HepG2 (cell line): ENCODE results near the gene DTNA. TPM values are rescaled to one million over a fixed set of nuclear protein-coding genes. Genes with fewer than 3 reads are reported as not detected.

Experiments
- CREM ChIP-seq, 2 experiments: sonication (generic) in 1 of 2; formaldehyde crosslinking in 1 of 2; IDR thresholded peaks; 2 replicates each; pipeline versions ENCODE4 v1.4.0 to v1.6.1; 2016 to 2020; ENCODE audit warnings: antibody characterized with exemption in 1 of 2, mild to moderate bottlenecking in 1 of 2, missing genetic modification reagents in 1 of 2
- ERF ChIP-seq: IDR thresholded peaks from 2 replicates; pipeline ENCODE4 v1.6.1; 2018; ENCODE audit warnings: missing biosample characterization, missing genetic modification reagents
- GABPB1 ChIP-seq: IDR thresholded peaks from 2 replicates; pipeline ENCODE4 v1.6.1; 2016; ENCODE audit warnings: mild to moderate bottlenecking, missing genetic modification reagents, moderate library complexity, missing compliant biosample characterization
- HDAC2 ChIP-seq: sonication (generic); formaldehyde crosslinking; IDR thresholded peaks from 2 replicates; pipeline ENCODE4 v1.4.0; 2020; ENCODE audit warnings: missing genetic modification reagents
- IKZF1 ChIP-seq: fragments of 450-650 bp; IDR thresholded peaks from 2 replicates; pipeline ENCODE4 v1.7.1; 2016
- KDM2A ChIP-seq: sonication (generic); formaldehyde crosslinking; IDR thresholded peaks from 2 replicates; pipeline ENCODE4 v1.4.0; 2020; ENCODE audit warnings: low read depth, missing genetic modification reagents, borderline replicate concordance
- MAZ ChIP-seq, 2 experiments: sonication (generic) in 1 of 2; formaldehyde crosslinking in 1 of 2; IDR thresholded peaks; 2 replicates each; pipeline versions ENCODE4 v1.5.0 to v1.6.1; 2012 to 2020; ENCODE audit warnings: low read depth in 2 of 2, mild to moderate bottlenecking in 2 of 2, borderline replicate concordance in 1 of 2, improper control_type of control experiment in 1 of 2, low read length in 1 of 2, missing genetic modification reagents in 1 of 2, moderate library complexity in 1 of 2
- NFE2L2 ChIP-seq: fragments of 150-350 bp; IDR thresholded peaks from 2 replicates; pipeline ENCODE4 v1.6.1; 2014; ENCODE audit warnings: low read length
- RXRB ChIP-seq: IDR thresholded peaks from 2 replicates; pipeline ENCODE4 v1.6.1; 2016; ENCODE audit warnings: borderline replicate concordance, missing genetic modification reagents, missing compliant biosample characterization
- SNAI1 ChIP-seq: sonication (generic); formaldehyde crosslinking; IDR thresholded peaks from 2 replicates; pipeline ENCODE4 v1.5.0; 2020; ENCODE audit warnings: mild to moderate bottlenecking, missing genetic modification reagents, borderline replicate concordance
- SNRNP70 ChIP-seq: fragments of 200-400 bp; formaldehyde crosslinking; IDR thresholded peaks from 2 replicates; pipeline ENCODE4 v1.6.1; 2017; ENCODE audit warnings: mild to moderate bottlenecking, low read depth, low read length, moderate library complexity
- TAF1 ChIP-seq: sonication (generic); formaldehyde crosslinking; IDR thresholded peaks from 2 replicates; pipeline ENCODE4 v1.4.0; 2020; ENCODE audit warnings: missing genetic modification reagents
- XRCC5 ChIP-seq: fragments of 200-400 bp; formaldehyde crosslinking; optimal IDR thresholded peaks from 2 replicates; pipeline ENCODE3; 2017; ENCODE audit warnings: mild to moderate bottlenecking, low read length
- ZNF350 ChIP-seq: sonication (generic); formaldehyde crosslinking; IDR thresholded peaks from 2 replicates; pipeline ENCODE4 v1.4.0; 2020; ENCODE audit warnings: mild to moderate bottlenecking, low read depth, missing genetic modification reagents, borderline replicate concordance
- ZNF574 ChIP-seq: sonication (generic); formaldehyde crosslinking; IDR thresholded peaks from 2 replicates; pipeline ENCODE4 v1.4.0; 2020; ENCODE audit warnings: missing genetic modification reagents
- ZNF597 ChIP-seq: sonication (generic); formaldehyde crosslinking; IDR thresholded peaks from 2 replicates; pipeline ENCODE4 v1.5.0; 2020; ENCODE audit warnings: missing genetic modification reagents
- ZNF644 ChIP-seq: IDR thresholded peaks from 2 replicates; pipeline ENCODE4 v1.6.1; 2016; ENCODE audit warnings: low read depth
- polyA plus RNA-seq, 8 experiments: library from polyadenylated mRNA; depleted of rRNA in 3 of 8; stranded (reverse) in 7 of 8; unstranded in 1 of 8; fragments of >200 nt; fragmentation: Illumina TruSeq in 4 of 8; extraction: Trizol in 4 of 8; gene quantifications; 2 replicates each; pipeline versions ENCODE4 v1.2.1 to v1.2.3, GENCODE V29; 2011 to 2016; ENCODE audit warnings: low read depth in 4 of 8, missing spikeins in 1 of 8, mixed read lengths in 1 of 8; ENCODE audit not compliant: insufficient read depth in 1 of 8
- total RNA-seq, 5 experiments: library from RNA; depleted of rRNA; stranded (reverse); fragments of >200 nt; fragmentation: Illumina TruSeq; extraction: Trizol; gene quantifications; 2 replicates each; pipeline ENCODE4 v1.2.3, GENCODE V29; 2016; ENCODE audit warnings: low read depth in 1 of 5
- TF ChIP-seq, protein P1 (sequence below): sonication (generic); formaldehyde crosslinking; IDR thresholded peaks from 2 replicates; pipeline ENCODE4 v1.4.0; 2020; ENCODE audit warnings: missing genetic modification reagents
- TF ChIP-seq, protein P2 (sequence below): sonication (generic); formaldehyde crosslinking; IDR thresholded peaks from 2 replicates; pipeline ENCODE4 v1.4.0; 2020; ENCODE audit warnings: low read depth, mild to moderate bottlenecking, missing genetic modification reagents
- TF ChIP-seq, protein P3 (sequence below): sonication (generic); formaldehyde crosslinking; IDR thresholded peaks from 2 replicates; pipeline ENCODE4 v1.4.0; 2020; ENCODE audit warnings: missing genetic modification reagents, borderline replicate concordance

The DTNA gene
- total and polyA plus RNA-seq, 2 of the 13 experiments (the other 11 are each of a cell fraction or from before 2014, with no cell fraction given), result 8.5 to 29.0 TPM

- TF ChIP-seq ZNF597 (no peak), XRCC5 (peak; percentile 31), ZNF350 (CRISPR knock-in tag) (no peak), IKZF1 (no peak), ZNF644 (peak; percentile 37; the same call in 1 of the 2 replicates), SNRNP70 (no peak), ZNF574 (CRISPR knock-in tag) (0 out of 2 replicates have a peak, but pooled peaks have one; percentile 24), RXRB (peak; percentile 78), NFE2L2 (no peak), GABPB1 (CRISPR knock-in tag) (peak; percentile 34; the same call in 1 of the 2 replicates), SNAI1 (no peak), KDM2A (CRISPR knock-in tag) (peak; percentile 51; the same call in 1 of the 2 replicates), HDAC2 (CRISPR knock-in tag) (peak; percentile 77; the same call in 1 of the 2 replicates), ERF (CRISPR knock-in tag) (no peak), CREM (IDR thresholded peaks at IDR 0.05) (peak; percentile 73), CREM (CRISPR knock-in tag; IDR thresholded peaks at IDR 0.05) (no peak), TAF1 (peak; percentile 54; the same call in 1 of the 2 replicates), MAZ (IDR thresholded peaks at IDR 0.05; ENCODE audit: borderline replicate concordance, low read depth, low read length) (no peak), MAZ (CRISPR knock-in tag; IDR thresholded peaks at IDR 0.05; ENCODE audit: low read depth) (no peak)
- TF ChIP-seq, protein P1, sequence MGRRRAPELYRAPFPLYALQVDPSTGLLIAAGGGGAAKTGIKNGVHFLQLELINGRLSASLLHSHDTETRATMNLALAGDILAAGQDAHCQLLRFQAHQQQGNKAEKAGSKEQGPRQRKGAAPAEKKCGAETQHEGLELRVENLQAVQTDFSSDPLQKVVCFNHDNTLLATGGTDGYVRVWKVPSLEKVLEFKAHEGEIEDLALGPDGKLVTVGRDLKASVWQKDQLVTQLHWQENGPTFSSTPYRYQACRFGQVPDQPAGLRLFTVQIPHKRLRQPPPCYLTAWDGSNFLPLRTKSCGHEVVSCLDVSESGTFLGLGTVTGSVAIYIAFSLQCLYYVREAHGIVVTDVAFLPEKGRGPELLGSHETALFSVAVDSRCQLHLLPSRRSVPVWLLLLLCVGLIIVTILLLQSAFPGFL (CRISPR knock-in tag), result no peak
- TF ChIP-seq, protein P2, sequence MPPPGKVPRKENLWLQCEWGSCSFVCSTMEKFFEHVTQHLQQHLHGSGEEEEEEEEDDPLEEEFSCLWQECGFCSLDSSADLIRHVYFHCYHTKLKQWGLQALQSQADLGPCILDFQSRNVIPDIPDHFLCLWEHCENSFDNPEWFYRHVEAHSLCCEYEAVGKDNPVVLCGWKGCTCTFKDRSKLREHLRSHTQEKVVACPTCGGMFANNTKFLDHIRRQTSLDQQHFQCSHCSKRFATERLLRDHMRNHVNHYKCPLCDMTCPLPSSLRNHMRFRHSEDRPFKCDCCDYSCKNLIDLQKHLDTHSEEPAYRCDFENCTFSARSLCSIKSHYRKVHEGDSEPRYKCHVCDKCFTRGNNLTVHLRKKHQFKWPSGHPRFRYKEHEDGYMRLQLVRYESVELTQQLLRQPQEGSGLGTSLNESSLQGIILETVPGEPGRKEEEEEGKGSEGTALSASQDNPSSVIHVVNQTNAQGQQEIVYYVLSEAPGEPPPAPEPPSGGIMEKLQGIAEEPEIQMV (CRISPR knock-in tag), result 0 out of 2 replicates have a peak, but pooled peaks have one; percentile 27
- TF ChIP-seq, protein P3, sequence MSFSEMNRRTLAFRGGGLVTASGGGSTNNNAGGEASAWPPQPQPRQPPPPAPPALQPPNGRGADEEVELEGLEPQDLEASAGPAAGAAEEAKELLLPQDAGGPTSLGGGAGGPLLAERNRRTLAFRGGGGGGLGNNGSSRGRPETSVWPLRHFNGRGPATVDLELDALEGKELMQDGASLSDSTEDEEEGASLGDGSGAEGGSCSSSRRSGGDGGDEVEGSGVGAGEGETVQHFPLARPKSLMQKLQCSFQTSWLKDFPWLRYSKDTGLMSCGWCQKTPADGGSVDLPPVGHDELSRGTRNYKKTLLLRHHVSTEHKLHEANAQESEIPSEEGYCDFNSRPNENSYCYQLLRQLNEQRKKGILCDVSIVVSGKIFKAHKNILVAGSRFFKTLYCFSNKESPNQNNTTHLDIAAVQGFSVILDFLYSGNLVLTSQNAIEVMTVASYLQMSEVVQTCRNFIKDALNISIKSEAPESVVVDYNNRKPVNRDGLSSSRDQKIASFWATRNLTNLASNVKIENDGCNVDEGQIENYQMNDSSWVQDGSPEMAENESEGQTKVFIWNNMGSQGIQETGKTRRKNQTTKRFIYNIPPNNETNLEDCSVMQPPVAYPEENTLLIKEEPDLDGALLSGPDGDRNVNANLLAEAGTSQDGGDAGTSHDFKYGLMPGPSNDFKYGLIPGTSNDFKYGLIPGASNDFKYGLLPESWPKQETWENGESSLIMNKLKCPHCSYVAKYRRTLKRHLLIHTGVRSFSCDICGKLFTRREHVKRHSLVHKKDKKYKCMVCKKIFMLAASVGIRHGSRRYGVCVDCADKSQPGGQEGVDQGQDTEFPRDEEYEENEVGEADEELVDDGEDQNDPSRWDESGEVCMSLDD (CRISPR knock-in tag), result no peak
These were observed 218.1 kb downstream of the DTNA start (continued) for GRCh38 chr18:34928088-34928753.
